A549 (cell line): ENCODE data around the gene FAT1.

Experiments used
- CTCF ChIP-seq: fragments of >200 bp; sonication (Bioruptor Twin); formaldehyde crosslinking; IDR thresholded peaks from 3 replicates; pipeline ENCODE4 v1.5.1; 2016
- HOXA7 ChIP-seq: fragments of 250-450 bp; sonication (Bioruptor Pico); IDR thresholded peaks from 2 replicates; pipeline ENCODE4 v1.5.0; 2020; ENCODE audit warnings: mild to moderate bottlenecking, moderate library complexity
- MAFK ChIP-seq: fragments of 450-650 bp; IDR thresholded peaks from 2 replicates; pipeline ENCODE4 v1.6.1; 2014; ENCODE audit not compliant: partially characterized antibody
- PHF8 ChIP-seq: fragments of 200-600 bp; sonication (generic); IDR thresholded peaks from 2 replicates; pipeline ENCODE4 v1.6.1; 2016; ENCODE audit warnings: low read depth, mild to moderate bottlenecking, antibody characterized with exemption, moderate library complexity, borderline replicate concordance
- RARB ChIP-seq: fragments of 250-450 bp; sonication (Bioruptor Pico); IDR thresholded peaks from 2 replicates; pipeline ENCODE4 v1.8.0; 2021; ENCODE audit warnings: mild to moderate bottlenecking, moderate library complexity
- TF ChIP-seq, protein P1 (sequence below): fragments of 200-600 bp; sonication (generic); IDR thresholded peaks from 2 replicates; pipeline ENCODE4 v1.6.1; 2016; ENCODE audit warnings: antibody characterized with exemption, mild to moderate bottlenecking, moderate library complexity
- TF ChIP-seq, protein P2 (sequence below): IDR thresholded peaks from 2 replicates; pipeline ENCODE4 v1.6.1; 2012
- TF ChIP-seq, protein P3 (sequence below): IDR thresholded peaks from 2 replicates; pipeline ENCODE4 v1.6.1; 2012

- TF ChIP-seq MAFK (no peak), CTCF (no peak), RARB (CRISPR knock-in tag) (no peak), HOXA7 (CRISPR knock-in tag) (no peak), PHF8 (no peak)
- TF ChIP-seq, protein P1, sequence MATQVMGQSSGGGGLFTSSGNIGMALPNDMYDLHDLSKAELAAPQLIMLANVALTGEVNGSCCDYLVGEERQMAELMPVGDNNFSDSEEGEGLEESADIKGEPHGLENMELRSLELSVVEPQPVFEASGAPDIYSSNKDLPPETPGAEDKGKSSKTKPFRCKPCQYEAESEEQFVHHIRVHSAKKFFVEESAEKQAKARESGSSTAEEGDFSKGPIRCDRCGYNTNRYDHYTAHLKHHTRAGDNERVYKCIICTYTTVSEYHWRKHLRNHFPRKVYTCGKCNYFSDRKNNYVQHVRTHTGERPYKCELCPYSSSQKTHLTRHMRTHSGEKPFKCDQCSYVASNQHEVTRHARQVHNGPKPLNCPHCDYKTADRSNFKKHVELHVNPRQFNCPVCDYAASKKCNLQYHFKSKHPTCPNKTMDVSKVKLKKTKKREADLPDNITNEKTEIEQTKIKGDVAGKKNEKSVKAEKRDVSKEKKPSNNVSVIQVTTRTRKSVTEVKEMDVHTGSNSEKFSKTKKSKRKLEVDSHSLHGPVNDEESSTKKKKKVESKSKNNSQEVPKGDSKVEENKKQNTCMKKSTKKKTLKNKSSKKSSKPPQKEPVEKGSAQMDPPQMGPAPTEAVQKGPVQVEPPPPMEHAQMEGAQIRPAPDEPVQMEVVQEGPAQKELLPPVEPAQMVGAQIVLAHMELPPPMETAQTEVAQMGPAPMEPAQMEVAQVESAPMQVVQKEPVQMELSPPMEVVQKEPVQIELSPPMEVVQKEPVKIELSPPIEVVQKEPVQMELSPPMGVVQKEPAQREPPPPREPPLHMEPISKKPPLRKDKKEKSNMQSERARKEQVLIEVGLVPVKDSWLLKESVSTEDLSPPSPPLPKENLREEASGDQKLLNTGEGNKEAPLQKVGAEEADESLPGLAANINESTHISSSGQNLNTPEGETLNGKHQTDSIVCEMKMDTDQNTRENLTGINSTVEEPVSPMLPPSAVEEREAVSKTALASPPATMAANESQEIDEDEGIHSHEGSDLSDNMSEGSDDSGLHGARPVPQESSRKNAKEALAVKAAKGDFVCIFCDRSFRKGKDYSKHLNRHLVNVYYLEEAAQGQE, result no peak
- TF ChIP-seq, protein P2, sequence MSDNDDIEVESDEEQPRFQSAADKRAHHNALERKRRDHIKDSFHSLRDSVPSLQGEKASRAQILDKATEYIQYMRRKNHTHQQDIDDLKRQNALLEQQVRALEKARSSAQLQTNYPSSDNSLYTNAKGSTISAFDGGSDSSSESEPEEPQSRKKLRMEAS, result no peak
- TF ChIP-seq, protein P3, sequence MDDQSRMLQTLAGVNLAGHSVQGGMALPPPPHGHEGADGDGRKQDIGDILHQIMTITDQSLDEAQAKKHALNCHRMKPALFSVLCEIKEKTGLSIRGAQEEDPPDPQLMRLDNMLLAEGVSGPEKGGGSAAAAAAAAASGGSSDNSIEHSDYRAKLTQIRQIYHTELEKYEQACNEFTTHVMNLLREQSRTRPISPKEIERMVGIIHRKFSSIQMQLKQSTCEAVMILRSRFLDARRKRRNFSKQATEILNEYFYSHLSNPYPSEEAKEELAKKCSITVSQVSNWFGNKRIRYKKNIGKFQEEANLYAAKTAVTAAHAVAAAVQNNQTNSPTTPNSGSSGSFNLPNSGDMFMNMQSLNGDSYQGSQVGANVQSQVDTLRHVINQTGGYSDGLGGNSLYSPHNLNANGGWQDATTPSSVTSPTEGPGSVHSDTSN, result no peak
Measured at GRCh38 chr4:186666750-186667149, 56.9 kb downstream of the FAT1 start.
